Body of pancreas (tissue), 4 donors: ENCODE results near the gene SLC25A20. TPM values are rescaled to one million over a fixed set of nuclear protein-coding genes. Genes with fewer than 3 reads are reported as not detected.

Experiments used
- ATAC-seq: fragments of 150-250 bp; one replicate; pipeline ENCODE4 v1.9.1; 2016
- DNase-seq, 4 donors: peaks; one replicate each; pipeline ENCODE4 v3.0.0-alpha.2; 2019
- H3K27ac ChIP-seq, 4 donors: fragments of 200-600 bp; sonication (generic); 1 replicate in 3 of 4; 2 replicates in 1 of 4; pipeline versions ENCODE4 v1.5.1 to v1.6.1; 2016 to 2019; ENCODE audit warnings: mild to moderate bottlenecking in 1 of 4, mixed read lengths in 1 of 4, moderate library complexity in 1 of 4
- H3K27me3 ChIP-seq, 2 donors: fragments of 200-600 bp; sonication (generic); one replicate each; pipeline ENCODE4 v1.6.0; 2016; ENCODE audit warnings: mild to moderate bottlenecking in 1 of 2
- H3K36me3 ChIP-seq, 2 donors: fragments of 200-600 bp; sonication (generic); replicated peaks in 1 of 2; 2 replicates each; pipeline ENCODE4 v1.5.1; 2016; ENCODE audit warnings: low read depth in 2 of 2; ENCODE audit not compliant: insufficient read depth in 1 of 2
- H3K4me1 ChIP-seq: fragments of 200-600 bp; sonication (generic); one replicate; pipeline ENCODE4 v1.6.0; 2016
- H3K4me3 ChIP-seq, 2 donors: fragments of 200-600 bp; sonication (generic); 1 replicate in 1 of 2; 2 replicates in 1 of 2; pipeline ENCODE4 v1.5.1; 2016 to 2019
- H3K9me3 ChIP-seq, 3 donors: fragments of 200-600 bp; sonication (generic); 1 replicate in 2 of 3; 2 replicates in 1 of 3; pipeline ENCODE4 v1.5.1; 2016
- POLR2A ChIP-seq, 3 donors: fragments of 450-650 bp; IDR thresholded peaks; one replicate each; pipeline ENCODE4 v1.6.1; 2016; ENCODE audit warnings: antibody characterized with exemption in 3 of 3, mild to moderate bottlenecking in 2 of 3
- WGBS, 2 donors: methylation state at CpG; one replicate each; pipeline ENCODE4 v1.1.5; 2017; 5-methylcytosine and 5-hydroxymethylcytosine counted together
- intact Hi-C: fragments of 100-400 bp; cut with DNase I; formaldehyde crosslinking; loops from one replicate; pipeline ENCODE4 v1.15.1; 2023
- total RNA-seq, 2 donors: library from RNA; depleted of rRNA; stranded (reverse); fragments of >200 nt; gene quantifications; one replicate each; pipeline ENCODE4 v1.1.0, GENCODE V29; 2016
- TF ChIP-seq, protein P1 (sequence below), 7 experiments: fragments of 450-650 bp in 4 of 7; fragments of 200-600 bp in 3 of 7; sonication (generic) in 3 of 7; IDR thresholded peaks; one replicate each; pipeline ENCODE4 v1.5.1; 2016 to 2019; ENCODE audit warnings: antibody characterized with exemption in 7 of 7

SLC25A20 gene
- total RNA-seq, 2 donors from 2014 or later = 20.8 to 31.4 TPM

DNA sequence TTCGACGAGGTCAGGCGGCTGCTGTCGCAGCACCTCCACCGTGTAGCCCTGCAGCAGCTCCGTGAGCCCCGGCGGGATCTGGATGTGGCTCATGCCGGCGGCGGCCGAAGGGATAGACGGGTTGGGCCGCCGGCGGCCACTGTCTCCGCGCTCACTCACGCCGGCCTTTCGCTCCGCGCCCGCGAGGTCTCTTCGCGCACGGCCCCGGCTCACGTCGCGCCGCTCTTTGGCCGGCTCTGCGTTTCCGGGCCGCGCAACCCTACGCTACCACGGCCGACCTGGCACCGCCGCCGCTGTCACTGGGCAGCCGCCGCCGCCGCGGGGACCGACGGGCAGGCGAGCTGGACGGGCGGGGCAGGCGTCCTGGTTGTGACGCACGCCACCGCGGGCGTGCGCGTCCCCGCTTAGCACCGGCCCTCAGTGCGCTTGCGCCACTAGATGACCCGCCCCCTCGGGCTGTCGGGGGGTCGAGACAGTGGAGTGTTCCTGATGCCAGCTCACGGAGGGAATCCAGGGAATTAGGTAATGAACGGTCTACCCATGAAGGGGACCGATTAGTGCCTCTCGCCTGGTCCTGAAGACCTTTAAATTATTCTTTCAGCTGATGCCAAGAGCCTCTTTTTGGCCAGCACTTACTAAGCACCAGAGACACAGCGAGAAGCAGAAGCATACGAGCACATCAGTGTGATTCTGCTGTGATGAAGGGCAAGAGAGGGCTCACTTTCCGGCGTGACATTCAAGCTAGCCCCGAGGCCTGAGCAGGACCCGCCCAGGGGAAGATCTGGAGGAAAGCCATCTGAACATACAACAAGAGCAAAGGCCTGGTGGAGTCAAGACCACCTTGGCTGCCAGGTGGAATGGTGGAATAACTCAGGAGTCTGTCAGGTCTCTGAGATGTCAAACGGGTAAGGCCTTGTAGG is 50.9 kb downstream of the SLC25A20 start, which contains the start of gene PRKAR2A:
PRKAR2A (minus strand) TSS at position 371 of the 920 bp plus-strand sequence; CDS start at position 93, 278 bp downstream.
- intact Hi-C loops = no loop called here
- peak; percentile 90 to 93 (median 92) for DNase-seq

DNA sequence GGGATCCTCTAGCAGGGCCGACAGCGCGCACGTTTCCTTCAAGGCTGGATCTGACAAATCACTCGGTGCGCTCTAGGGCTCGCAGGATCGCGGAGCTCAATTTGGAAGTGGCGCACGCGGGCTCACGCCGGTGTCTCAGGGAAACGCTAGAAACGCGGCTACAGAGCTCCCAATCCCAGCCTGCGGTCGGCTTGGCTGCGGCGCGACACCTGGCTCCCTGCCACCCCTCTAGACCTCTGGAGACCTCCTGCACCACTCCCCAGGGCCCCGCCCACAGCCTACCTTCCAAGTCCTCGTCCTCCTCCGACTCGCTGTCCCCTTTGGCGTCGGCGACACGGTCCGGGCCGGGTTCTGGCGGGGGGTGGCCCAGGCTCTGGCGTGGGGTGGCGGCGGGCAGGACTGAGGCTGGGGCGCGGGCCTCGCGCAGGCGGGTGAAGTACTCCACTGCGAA is 51.6 kb downstream of the SLC25A20 start:
- peak; percentile 68 for ATAC-seq
- peak; percentile 85 to 93 (median 90) for DNase-seq
- TF ChIP-seq, protein P1, sequence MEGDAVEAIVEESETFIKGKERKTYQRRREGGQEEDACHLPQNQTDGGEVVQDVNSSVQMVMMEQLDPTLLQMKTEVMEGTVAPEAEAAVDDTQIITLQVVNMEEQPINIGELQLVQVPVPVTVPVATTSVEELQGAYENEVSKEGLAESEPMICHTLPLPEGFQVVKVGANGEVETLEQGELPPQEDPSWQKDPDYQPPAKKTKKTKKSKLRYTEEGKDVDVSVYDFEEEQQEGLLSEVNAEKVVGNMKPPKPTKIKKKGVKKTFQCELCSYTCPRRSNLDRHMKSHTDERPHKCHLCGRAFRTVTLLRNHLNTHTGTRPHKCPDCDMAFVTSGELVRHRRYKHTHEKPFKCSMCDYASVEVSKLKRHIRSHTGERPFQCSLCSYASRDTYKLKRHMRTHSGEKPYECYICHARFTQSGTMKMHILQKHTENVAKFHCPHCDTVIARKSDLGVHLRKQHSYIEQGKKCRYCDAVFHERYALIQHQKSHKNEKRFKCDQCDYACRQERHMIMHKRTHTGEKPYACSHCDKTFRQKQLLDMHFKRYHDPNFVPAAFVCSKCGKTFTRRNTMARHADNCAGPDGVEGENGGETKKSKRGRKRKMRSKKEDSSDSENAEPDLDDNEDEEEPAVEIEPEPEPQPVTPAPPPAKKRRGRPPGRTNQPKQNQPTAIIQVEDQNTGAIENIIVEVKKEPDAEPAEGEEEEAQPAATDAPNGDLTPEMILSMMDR (IDR thresholded peaks at IDR 0.05) = no peak
- no peak for TF ChIP-seq POLR2A (IDR thresholded peaks at IDR 0.05)
- H3K36me3 ChIP-seq = no peaks in the 10 kb centered on the region
- peaks cover 31% of the 10 kb centered on the region for H3K4me1 ChIP-seq
- intact Hi-C loops = no loop called here
- 0 to 1% methylated on average over 20 to 41 of the region's 42 CpGs for WGBS, 2 donors
- no peaks in the 10 kb centered on the region for H3K9me3 ChIP-seq
- H3K27ac ChIP-seq = peak overlapping the region; percentile 86 to 98 (median 94)
- H3K27me3 ChIP-seq = no peaks in the 10 kb centered on the region
- H3K4me3 ChIP-seq = peak overlapping the region; percentile 61 to 83

More for the DNA sequence above, 50.9 kb downstream of the SLC25A20 start, which contains the start of gene PRKAR2A:
- no peaks in the 10 kb centered on the region for H3K36me3 ChIP-seq
- WGBS, 2 donors = 1 to 18% methylated on average over 4 to 80 of the region's 81 CpGs
- peaks cover 31% of the 10 kb centered on the region for H3K4me1 ChIP-seq
- peak; percentile 95 for ATAC-seq
- no peaks in the 10 kb centered on the region for H3K9me3 ChIP-seq
- H3K27ac ChIP-seq = peak within 1 kb of the TSS; percentile 86 to 98 (median 94)
- peak; percentile 78 to 87 (median 80) for TF ChIP-seq POLR2A (IDR thresholded peaks at IDR 0.05)
- TF ChIP-seq, protein P1 (IDR thresholded peaks at IDR 0.05) = peak in 1 of 7 experiments; percentile 18
- no peaks in the 10 kb centered on the region for H3K27me3 ChIP-seq
- H3K4me3 ChIP-seq = peak within 1 kb of the TSS; percentile 61 to 83

DNA sequence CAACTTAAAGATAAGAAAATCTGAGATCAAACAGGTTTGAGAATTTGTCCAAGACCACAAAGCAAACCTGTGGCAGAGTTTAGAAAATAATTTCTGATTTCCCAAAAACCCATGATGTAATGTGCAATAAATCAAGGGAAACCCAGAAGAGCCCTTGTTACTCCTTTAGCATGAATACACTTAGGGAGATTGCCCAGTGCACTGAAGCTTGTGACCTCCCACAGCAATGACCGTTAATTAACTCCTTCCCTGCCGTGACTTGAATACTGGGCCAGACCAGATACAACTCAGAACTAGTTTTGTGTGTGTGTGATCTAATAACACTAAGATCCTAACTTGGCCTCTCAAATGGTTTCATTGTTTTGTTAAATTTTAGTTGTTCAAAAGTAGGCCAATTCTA is 53.5 kb downstream of the SLC25A20 start:
- intact Hi-C loops = no loop called here
- H3K4me3 ChIP-seq = no peak overlapping the region
- no peaks in the 10 kb centered on the region for H3K36me3 ChIP-seq
- ATAC-seq (no peak), DNase-seq (no peak)
- TF ChIP-seq, protein P1 (IDR thresholded peaks at IDR 0.05) = no peak
- H3K27ac ChIP-seq = no peak overlapping the region
- no peaks in the 10 kb centered on the region for H3K9me3 ChIP-seq
- no peaks in the 10 kb centered on the region for H3K27me3 ChIP-seq
- peaks cover 31% of the 10 kb centered on the region for H3K4me1 ChIP-seq
- 22 to 38% methylated on average over 2 of the region's 2 CpGs for WGBS, 2 donors

DNA sequence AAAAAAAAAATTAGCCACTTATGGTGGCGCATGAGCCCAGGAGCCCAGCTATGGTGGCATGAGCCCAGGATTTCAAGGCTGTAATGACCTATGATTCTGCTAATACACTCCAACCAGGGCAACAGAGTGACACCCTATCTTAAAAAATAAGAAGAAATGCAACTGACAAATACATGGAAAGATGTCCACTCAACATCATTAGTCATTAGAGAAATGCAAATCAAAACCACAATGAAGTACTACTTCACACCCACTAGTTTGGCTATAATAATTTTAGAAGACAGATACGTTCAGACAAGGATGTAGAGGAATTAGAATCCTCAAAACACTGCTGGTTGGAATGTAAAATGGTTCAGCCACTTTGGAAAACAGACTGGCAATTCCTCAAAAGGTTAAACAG is 61.5 kb downstream of the SLC25A20 start:
- intact Hi-C loops = no loop called here
- peaks cover 7% of the 10 kb centered on the region for H3K4me1 ChIP-seq
- ATAC-seq (no peak), DNase-seq (no peak)
- H3K9me3 ChIP-seq = no peaks in the 10 kb centered on the region
- H3K27ac ChIP-seq = no peak overlapping the region
- no peaks in the 10 kb centered on the region for H3K27me3 ChIP-seq
- 77 to 94% methylated on average over 2 of the region's 2 CpGs for WGBS, 2 donors
- TF ChIP-seq POLR2A (IDR thresholded peaks at IDR 0.05) = no peak
- TF ChIP-seq, protein P1 (IDR thresholded peaks at IDR 0.05) = no peak
- H3K36me3 ChIP-seq = no peaks in the 10 kb centered on the region
- H3K4me3 ChIP-seq = no peak overlapping the region
